Measurements from ENCODE around the gene TMX3. TPM values are rescaled to one million over a fixed set of nuclear protein-coding genes. Genes with fewer than 3 reads are reported as not detected.

TMX3 gene
- total RNA-seq, 1 experiment from 2014 or later: 39.5 TPM

GRCh38 chr18:68763083-68763482 is 48.2 kb upstream of the TMX3 start:
- H3K27ac ChIP-seq (ENCODE audit: insufficient read length, low read depth, low read length): no peak overlapping the region
- Mint-ChIP-seq H3K4me3 (no peak overlapping the region), H3K27me3 (ENCODE audit: low read depth) (no peaks in the 10 kb centered on the region), H3K4me1 (no peaks in the 10 kb centered on the region), H3K36me3 (ENCODE audit: insufficient read depth in 1 of 3, low read depth in 3 of 3) (peaks cover 2 to 9% (median 5%) of the 10 kb centered on the region in 3 experiments; a peak in 3 of 7 replicates), H3K27ac (no peak overlapping the region), H3K9me3 (peaks cover 4 to 10% of the 10 kb centered on the region in 2 experiments; a peak in 4 of 5 replicates)
- no peak overlapping the region for H3K18ac ChIP-seq (ENCODE audit: insufficient read length, low read depth, low read length)
- H3K27me3 ChIP-seq (ENCODE audit: insufficient read depth, low read length): no peaks in the 10 kb centered on the region
- DNase-seq: no peak
- no peak overlapping the region for H4K91ac ChIP-seq (ENCODE audit: insufficient read length, low read depth, low read length)
- H3K9me3 ChIP-seq (ENCODE audit: control insufficient read depth, low read depth, low read length): no peaks in the 10 kb centered on the region
- H3K4me2 ChIP-seq (ENCODE audit: insufficient read depth, insufficient read length, low read length): no peak overlapping the region
- no peak overlapping the region for H4K5ac ChIP-seq (ENCODE audit: insufficient read length, low read depth, low read length)
- H3K56ac ChIP-seq (ENCODE audit: insufficient read length, low read depth, low read length): no peak overlapping the region
- H4K8ac ChIP-seq (replicated peaks; ENCODE audit: insufficient read length, low read depth, low read length): no peak overlapping the region
- no peak overlapping the region for H2BK120ac ChIP-seq (ENCODE audit: low read depth, low read length, poor library complexity, severe bottlenecking)
- H2BK5ac ChIP-seq (ENCODE audit: insufficient read length, low read length): no peak overlapping the region
- H3K14ac ChIP-seq (ENCODE audit: insufficient read depth, low read length): no peak overlapping the region
- WGBS (ENCODE audit: extremely low coverage, insufficient read length, low lambda C conversion rate): no CpG with 5 or more reads among the region's 2 CpGs
- H3K9ac ChIP-seq (ENCODE audit: extremely low read depth, insufficient read length, low read length): no peak overlapping the region
- H3K4ac ChIP-seq (ENCODE audit: low read depth, low read length): no peak overlapping the region
- H3K4me1 ChIP-seq (ENCODE audit: insufficient read depth, low read length): no peaks in the 10 kb centered on the region
- no peaks in the 10 kb centered on the region for H3K79me2 ChIP-seq (ENCODE audit: insufficient read depth, low read length)
- no peak overlapping the region for H2BK20ac ChIP-seq (ENCODE audit: low read depth, low read length, poor library complexity, severe bottlenecking)
- H3T11ph ChIP-seq (ENCODE audit: low read length): no peak overlapping the region
- H2AFZ ChIP-seq (ENCODE audit: low read length): no peak overlapping the region
- TF ChIP-seq CTCF (conservative IDR thresholded peaks at IDR 0.05): no peak
- H4K20me1 ChIP-seq (ENCODE audit: control insufficient read depth, insufficient read depth, insufficient read length): no peaks in the 10 kb centered on the region
- no peak overlapping the region for H2BK12ac ChIP-seq (ENCODE audit: insufficient read length, low read depth, low read length)
- no peak overlapping the region for H2BK15ac ChIP-seq (ENCODE audit: low read depth, low read length)
- no peaks in the 10 kb centered on the region for H3K23me2 ChIP-seq (ENCODE audit: insufficient read length, low read depth, low read length, poor library complexity, severe bottlenecking)
- no peaks in the 10 kb centered on the region for H3K79me1 ChIP-seq (ENCODE audit: insufficient read depth, low read depth, low read length, poor library complexity, severe bottlenecking)
- no peak overlapping the region for H2AK5ac ChIP-seq (ENCODE audit: insufficient read length, low read length)
- H3K23ac ChIP-seq (ENCODE audit: insufficient read length, low read depth, low read length): no peak overlapping the region
